GM19397 (cell line): ENCODE results near the gene CD4.
A peak's percentile ranks its signal among the peaks of the same experiment; 100 is the strongest.

ENCODE experiments used
- ATAC-seq: cut with Tn5 transposase; IDR thresholded peaks from one replicate; pipeline ENCODE4 v1.9.1; 2021; ENCODE audit warnings: mild to moderate bottlenecking, moderate library complexity; ENCODE audit not compliant: unreplicated experiment

The CD4 gene

GRCh38 chr12:6827437-6827911, 38.1 kb downstream of the CD4 start:
- no peak for ATAC-seq

DNA sequence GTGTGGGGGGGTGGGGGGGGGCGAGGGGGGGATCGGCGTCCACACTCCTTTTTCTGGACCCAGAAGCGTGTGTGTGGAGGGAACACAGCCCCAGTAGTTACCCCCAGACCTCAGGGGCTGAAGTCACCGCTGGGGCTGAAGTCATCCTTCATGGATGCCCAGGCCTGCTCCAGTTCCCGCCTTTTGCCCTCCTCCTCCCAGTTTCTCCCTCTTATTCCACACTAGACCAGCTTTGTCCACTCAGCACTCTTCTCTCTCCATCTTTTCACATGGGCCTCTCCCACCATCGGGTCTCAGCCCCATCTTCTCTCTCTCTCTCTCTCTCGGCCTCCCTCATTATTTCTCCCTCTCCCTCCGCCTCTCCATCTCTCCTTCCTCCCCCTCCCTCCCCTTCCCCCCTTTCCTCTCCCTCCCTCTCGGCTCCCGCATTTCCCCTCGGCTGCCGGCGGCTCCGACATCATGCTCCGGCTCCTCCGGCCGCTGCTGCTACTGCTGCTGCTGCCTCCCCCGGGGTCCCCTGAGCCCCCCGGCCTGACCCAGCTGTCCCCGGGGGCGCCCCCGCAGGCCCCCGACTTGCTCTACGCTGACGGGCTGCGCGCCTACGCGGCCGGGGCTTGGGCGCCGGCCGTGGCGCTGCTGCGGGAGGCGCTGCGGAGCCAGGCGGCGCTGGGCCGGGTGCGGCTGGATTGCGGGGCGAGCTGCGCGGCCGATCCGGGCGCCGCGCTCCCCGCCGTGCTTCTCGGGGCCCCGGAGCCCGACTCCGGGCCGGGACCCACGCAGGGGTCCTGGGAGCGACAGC, 38.9 kb downstream of the CD4 start, which contains the start of gene P3H3:
P3H3 (plus strand) TSS at position 426 of the 799 bp plus-strand sequence; CDS start at position 460, 34 bp downstream.
- ATAC-seq: no peak

DNA sequence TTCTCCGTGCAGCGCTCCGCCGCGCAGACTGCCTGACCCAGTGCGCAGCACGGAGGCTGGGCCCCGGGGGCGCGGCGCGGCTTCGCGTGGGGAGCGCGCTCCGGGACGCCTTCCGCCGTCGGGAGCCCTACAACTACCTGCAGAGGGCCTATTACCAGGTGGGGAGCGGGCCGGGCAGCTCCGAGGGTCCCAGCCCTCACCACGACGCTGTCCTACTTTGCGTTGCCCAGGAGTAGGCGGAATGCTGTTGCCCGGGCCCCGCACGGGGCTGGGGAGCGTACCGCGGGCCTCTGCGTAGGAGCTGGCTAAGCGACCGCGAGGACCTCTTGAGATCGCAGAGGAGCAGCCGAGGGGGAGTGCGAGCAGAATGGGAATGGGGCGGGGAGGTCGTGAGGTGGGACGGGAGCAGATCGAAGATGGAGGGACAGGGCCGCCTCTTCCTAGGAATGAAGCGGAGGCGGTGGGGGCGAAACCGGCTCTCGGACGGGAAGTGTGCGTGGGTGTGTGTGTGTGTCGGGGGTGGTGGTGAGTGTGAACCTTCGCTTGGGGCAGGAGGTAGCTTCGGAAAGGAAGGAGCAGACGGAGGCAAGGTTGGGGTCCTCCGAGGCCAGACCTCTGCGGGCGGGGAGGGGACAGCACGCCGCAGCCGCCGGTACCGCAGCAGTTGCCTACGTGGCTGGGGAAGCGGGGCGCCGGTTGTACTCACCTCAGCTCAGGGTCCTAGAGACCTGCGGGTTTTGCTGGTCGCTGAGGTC, 39.6 kb downstream of the CD4 start:
- no peak for ATAC-seq

DNA sequence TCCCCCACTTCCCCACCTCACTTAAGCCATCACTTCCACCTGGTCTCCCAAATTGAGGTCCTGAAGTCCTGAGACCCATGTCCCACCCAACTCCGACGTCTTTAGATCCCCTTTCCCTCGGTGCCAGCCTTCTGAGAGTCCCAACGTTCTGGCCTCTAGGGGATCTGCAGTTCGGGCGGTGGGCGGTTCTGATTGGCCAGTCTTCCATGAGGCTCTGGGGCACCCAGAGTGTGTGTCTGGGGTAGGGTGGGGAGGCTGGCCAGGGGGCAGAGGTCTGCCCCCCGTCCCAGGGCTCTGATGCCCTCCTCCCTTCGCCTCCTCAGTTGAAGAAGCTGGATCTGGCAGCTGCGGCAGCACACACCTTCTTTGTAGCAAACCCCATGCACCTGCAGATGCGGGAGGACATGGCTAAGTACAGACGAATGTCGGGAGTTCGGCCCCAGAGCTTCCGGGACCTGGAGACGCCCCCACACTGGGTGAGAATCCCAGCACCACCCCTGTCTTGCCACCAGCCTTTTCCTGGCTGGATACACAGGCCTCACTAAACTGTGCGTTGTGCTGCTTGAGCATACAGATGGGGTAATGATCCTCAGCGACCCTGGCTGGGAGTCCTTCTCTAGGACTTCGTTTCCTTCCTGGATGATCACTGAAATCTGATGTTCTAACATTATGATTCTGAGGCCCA, 40.4 kb downstream of the CD4 start:
- ATAC-seq: no peak

GRCh38 chr12:6830286-6830890, 41.1 kb downstream of the CD4 start:
- no peak for ATAC-seq

- ATAC-seq: no peak
Measured at GRCh38 chr12:6830999-6831398, 41.7 kb downstream of the CD4 start.

DNA sequence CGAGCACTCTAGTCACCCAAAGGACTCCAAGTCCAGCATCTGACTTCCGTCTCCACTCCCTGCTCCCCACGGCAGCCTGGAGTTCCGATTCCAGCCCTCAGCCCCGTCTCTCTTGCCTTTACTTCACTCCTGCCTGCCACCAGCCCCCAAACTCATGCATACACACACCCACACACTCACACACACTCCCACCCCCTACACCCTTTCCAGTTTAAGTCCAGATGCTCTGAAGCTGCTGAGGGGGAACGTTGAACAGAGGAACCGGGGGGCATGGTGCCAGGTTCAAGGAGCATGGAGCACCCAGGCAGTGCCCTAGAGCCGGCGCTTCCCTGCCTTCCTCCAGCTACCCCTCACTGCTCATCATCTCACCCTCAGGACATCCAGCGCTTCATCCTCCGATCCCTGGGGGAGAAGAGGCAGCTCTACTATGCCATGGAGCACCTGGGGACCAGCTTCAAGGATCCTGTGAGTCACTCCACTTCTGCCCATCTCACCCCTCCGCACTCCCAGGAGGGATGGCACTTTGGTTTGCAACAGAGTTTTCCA, 42.2 kb downstream of the CD4 start:
- no peak for ATAC-seq

GRCh38 chr12:6832125-6832524, 42.8 kb downstream of the CD4 start:
- ATAC-seq: no peak

GRCh38 chr12:6833189-6833890, 44.0 kb downstream of the CD4 start:
- no peak for ATAC-seq

DNA sequence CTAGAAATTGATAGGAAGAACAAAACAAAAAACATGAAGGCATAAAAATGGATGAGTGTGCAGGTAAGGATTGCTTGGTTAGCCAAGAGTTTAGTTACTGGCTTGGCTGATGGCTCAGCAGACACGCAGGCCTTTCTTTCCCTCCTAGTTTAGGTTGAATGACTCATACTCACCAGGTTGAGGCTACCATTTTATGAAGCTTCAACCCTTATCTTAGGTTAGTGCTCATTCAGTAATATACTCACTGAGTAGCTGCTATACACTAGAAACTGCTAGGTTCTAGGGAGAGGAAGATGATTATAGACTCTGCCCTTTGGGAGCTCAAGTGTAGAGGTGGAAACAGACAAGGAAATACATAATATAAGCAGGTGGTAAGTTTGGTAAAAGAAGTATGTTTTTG, 44.9 kb downstream of the CD4 start:
- ATAC-seq: no peak

DNA sequence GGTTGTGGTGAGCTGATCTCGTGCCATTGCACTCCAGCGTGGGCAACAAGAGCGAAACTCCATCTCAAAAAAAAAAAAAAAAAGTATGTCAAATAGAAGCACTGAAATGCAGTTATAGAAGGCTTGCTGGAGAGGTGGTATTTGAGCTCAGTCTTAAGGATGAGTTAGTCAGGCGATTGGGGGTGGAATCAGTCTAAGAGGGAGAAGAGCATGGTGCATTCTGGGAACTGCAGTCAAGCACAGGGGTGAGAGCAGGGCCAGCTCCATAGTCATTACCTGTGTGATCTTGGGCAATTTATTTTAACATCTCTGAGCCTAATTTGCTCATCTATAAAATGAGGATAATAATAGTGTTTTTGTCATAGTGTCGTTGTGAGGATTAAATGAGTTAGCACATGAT, 45.5 kb downstream of the CD4 start:
- ATAC-seq: no peak

DNA sequence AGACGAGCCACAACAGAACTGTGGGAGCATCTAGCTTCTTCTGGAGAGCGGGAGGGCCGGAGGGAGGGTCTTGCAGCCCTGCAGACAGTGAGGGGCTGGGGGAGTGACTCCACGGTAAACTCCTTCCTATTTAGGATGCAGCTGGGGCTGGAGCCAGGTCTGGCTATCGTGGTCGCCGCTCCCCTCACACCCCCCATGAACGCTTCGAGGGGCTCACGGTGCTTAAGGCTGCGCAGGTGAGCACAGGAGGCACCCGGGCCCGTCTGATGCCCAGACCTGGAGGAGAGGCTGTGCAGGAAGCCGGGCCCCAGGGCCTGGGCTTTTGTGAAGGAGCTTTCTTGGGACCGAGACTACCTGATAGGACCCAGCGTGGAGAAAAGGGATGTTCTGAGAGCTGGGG, 47.5 kb downstream of the CD4 start:
- no peak for ATAC-seq

DNA sequence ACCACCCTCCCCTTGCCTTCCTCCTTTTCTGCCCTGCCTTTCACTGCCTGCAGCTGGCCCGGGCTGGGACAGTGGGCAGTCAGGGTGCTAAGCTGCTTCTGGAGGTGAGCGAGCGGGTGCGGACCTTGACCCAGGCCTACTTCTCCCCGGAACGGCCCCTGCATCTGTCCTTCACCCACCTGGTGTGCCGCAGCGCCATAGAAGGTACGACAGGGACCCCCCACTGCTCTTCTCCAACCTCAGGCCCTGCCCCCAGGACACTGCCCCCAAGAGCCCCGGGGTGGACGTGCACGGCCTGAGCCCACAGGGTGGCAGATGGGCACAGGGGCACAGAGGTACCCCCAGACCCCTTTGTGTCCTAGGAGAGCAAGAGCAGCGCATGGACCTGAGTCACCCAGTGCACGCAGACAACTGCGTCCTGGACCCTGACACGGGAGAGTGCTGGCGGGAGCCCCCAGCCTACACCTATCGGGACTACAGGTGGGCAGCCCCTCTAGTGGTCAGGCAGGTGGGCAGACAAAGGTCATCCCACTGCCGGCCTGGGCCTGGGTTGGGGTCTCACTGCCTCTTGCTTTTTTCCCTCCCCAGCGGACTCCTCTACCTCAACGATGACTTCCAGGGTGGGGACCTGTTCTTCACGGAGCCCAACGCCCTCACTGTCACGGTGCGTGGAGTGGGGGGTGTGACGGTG, 48.2 kb downstream of the CD4 start:
- ATAC-seq: no peak

DNA sequence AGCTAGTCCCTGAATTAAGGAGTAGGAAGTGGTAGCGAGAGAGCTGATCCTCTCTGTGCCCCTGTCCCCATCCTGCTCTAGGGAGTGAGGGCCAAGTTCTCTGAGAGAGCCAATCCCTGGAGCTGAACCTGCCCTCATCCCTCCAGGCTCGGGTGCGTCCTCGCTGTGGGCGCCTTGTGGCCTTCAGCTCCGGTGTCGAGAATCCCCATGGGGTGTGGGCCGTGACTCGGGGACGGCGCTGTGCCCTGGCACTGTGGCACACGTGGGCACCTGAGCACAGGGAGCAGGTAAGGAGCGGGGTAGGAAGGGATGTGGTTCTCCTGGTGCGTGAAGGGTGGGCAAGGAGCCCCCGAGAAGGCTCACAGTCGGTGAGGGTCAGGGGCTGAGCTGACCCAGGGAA, 49.5 kb downstream of the CD4 start:
- no peak for ATAC-seq

DNA sequence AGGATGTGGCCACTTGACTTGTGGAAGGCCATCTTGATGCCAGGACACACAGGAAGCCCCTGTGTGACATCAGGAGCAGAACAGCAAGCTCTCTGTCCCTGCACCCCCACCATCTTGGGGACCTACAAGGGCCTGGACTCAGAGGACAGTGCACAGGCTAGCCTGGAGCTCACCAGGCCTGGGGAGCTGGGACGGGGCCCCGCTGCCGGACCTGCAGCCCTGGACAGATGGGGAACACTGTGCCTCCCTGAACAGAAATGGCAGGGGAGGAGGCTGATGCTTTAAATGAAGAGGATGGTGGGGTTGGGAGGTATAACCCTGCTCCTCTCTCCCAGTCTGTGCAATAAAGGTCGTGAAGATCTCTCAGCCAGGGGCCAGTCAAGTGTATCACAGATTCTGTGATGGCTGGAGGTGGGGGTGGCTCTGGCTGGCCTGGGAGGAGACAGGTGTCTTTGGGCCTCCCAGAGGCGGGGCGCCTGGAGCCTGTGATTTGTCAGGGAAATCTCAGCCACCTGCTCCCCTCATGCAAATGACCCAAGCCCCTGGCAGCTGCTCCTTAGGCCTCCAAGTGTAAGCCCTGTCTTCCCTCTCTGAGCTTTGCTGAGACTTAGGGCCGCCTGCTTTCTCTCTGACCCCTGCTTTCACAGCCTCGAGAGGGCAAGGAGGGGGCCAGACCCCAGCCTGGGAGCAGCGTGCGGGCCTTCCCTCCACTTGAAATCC, 50.3 kb downstream of the CD4 start:
- ATAC-seq: peak; percentile 79

GRCh38 chr12:6840330-6840729, 51.0 kb downstream of the CD4 start:
- no peak for ATAC-seq

DNA sequence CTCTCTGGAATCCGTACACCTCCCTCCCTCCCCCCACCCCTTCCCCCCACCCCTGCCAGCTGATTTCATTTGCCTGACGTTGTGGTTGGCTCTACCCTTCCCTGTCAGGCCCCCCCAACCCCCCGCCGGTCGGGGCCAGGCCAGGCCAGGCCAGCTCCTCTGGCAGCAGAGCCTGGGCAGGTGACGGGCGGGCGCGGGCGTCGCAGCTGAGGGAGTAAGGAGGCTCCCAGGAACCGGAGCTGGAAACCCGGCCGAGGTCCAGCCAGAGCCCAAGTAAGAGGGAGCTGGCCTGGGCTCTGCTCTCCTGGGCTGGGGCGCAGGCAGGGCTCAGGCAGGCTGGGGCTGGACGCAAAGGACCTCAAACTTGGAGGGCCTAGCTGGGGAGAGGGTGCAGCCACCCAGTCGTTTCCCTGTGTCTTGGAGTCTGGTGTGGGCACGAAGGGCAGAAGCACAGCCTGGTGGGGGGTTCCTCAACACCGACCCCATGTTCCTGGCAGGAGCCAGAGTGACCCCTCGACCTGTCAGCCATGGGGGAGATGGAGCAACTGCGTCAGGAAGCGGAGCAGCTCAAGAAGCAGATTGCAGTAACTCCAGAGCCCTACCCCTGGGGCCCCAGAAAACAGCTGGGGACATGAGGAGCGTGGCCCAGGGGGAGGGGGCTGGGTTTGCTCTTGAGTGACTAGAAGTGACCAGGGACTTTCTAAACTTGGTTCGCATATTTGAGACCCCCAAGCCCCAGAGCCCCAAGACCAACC, 51.6 kb downstream of the CD4 start, which contains the start of gene GNB3:
GNB3 (plus strand) TSS at position 165 of the 755 bp plus-strand sequence; CDS start at position 528, 363 bp downstream.
- no peak for ATAC-seq

GRCh38 chr12:6842075-6842474, 52.7 kb downstream of the CD4 start:
- ATAC-seq: no peak
